Measurements from ENCODE around the gene AIMP2.
"Not testable (repeated sequence)": the region's sequence is repeated elsewhere in the genome, so short reads cannot be mapped to it uniquely, and the experiment has no call there.

The AIMP2 gene

GRCh38 chr7:6008668-6009611 is at the start of gene AIMP2, which contains the start of gene PMS2:
AIMP2 (plus strand) TSS chr7:6009272; CDS start chr7:6009364, 92 bp downstream.
PMS2 (minus strand) TSS chr7:6009049; CDS start chr7:6009019, 30 bp downstream.
- Histone ChIP-seq H3K9me3 (ENCODE audit: control insufficient read depth, insufficient read depth, low read length) (no peaks in the 10 kb centered on the region), H3K36me3 (ENCODE audit: control insufficient read depth, insufficient read depth, low read length) (peaks cover 9% of the 10 kb centered on the region), H3K4me3 (ENCODE audit: low read depth, low read length) (peak within 1 kb of the TSS; percentile 85), H3K4me1 (ENCODE audit: control insufficient read depth, insufficient read depth, low read length) (no peaks in the 10 kb centered on the region), H3K27me3 (ENCODE audit: control insufficient read depth, insufficient read depth, low read length) (no peaks in the 10 kb centered on the region), H3K9ac (ENCODE audit: low read depth, low read length) (peak within 1 kb of the TSS; percentile 91)

- not testable (repeated sequence) for H3K9me3 ChIP-seq (ENCODE audit: control insufficient read depth, insufficient read depth, low read length); H3K9ac ChIP-seq (ENCODE audit: low read depth, low read length); H3K4me3 ChIP-seq (ENCODE audit: low read depth, low read length); H3K27me3 ChIP-seq (ENCODE audit: control insufficient read depth, insufficient read depth, low read length); H3K36me3 ChIP-seq (ENCODE audit: control insufficient read depth, insufficient read depth, low read length); H3K4me1 ChIP-seq (ENCODE audit: control insufficient read depth, insufficient read depth, low read length)
Measured at GRCh38 chr7:5963205-5963604, 45.9 kb upstream of the AIMP2 start.

DNA sequence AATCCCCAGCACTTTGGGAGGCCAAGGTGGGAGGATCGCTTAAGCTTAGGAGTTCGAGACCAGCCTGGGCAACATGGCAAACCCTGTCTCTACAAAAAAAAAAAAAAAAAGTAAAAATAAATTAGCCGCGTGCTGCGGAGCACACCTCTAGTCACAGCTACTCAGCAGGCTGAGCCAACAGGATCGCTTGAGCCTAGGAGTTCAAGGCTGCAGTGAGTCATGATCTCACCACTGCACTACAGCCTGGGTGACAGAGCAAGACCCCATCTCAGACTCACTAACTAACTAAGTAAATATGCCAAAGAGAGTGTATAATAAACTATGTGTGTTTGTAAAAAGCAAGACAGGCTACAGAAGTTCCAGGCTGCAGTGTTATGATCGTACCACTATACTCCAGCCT is 45.3 kb upstream of the AIMP2 start:
- H3K4me1 ChIP-seq (ENCODE audit: control insufficient read depth, insufficient read depth, low read length); H3K9me3 ChIP-seq (ENCODE audit: control insufficient read depth, insufficient read depth, low read length); H3K4me3 ChIP-seq (ENCODE audit: low read depth, low read length); H3K9ac ChIP-seq (ENCODE audit: low read depth, low read length); H3K27me3 ChIP-seq (ENCODE audit: control insufficient read depth, insufficient read depth, low read length); H3K36me3 ChIP-seq (ENCODE audit: control insufficient read depth, insufficient read depth, low read length): not testable (repeated sequence)

DNA sequence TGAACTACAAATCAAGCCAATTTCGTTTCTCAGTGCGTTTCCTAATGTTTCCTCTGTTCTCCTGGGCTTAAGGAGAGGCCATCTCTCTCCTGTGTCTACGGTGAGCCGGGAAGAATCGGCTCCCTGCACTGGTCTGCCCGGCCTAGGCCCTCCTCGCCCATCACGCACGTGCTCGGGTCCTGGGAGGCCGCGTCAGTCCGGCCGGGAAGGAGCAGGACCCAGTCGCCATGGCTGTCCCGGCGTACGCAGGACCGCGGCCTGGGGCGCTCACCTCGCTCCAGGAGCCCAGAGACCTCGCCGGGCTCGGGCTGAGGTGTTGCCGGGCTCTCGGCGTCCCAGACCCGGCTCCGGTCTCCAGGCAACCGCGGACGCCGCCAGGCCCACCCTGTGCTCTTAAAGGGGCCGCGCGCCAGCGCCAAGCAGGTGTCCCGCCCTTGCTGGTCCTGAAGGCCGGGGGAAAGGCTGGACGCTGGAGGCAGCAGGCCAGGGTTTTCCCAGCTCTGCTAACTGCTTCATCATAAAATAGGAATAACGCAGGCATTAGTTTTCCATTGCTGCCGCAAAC is 38.6 kb upstream of the AIMP2 start, which contains the start of gene RSPH10B:
Gene RSPH10B, minus strand, starts transcription at position 343 of the 565 bp plus-strand sequence. CDS start 3,573 bp downstream, outside the sequence.
- H3K9ac ChIP-seq (ENCODE audit: low read depth, low read length); H3K4me3 ChIP-seq (ENCODE audit: low read depth, low read length); H3K36me3 ChIP-seq (ENCODE audit: control insufficient read depth, insufficient read depth, low read length); H3K4me1 ChIP-seq (ENCODE audit: control insufficient read depth, insufficient read depth, low read length); H3K27me3 ChIP-seq (ENCODE audit: control insufficient read depth, insufficient read depth, low read length); H3K9me3 ChIP-seq (ENCODE audit: control insufficient read depth, insufficient read depth, low read length): not testable (repeated sequence)

DNA sequence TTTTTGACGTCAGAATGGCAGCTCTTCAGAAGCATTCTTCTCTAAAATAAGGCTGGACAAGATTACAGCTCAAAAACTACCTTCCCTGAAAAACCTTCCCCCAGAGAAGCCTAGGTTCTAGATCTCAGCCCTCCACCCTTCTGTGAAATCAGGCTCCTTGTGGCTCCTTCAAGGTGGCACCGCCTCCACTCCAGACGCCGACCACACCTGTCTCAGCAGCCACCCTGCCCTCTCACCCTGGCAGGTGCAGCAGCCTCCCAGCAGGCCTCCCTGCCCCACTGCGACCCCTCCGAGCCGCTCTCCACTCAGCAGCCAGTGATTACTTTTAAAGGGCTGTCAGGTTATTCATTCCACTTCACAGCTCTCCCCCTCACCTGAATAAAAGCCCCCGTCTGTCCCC is 35.5 kb upstream of the AIMP2 start:
- not testable (repeated sequence) for H3K9ac ChIP-seq (ENCODE audit: low read depth, low read length); H3K36me3 ChIP-seq (ENCODE audit: control insufficient read depth, insufficient read depth, low read length); H3K4me1 ChIP-seq (ENCODE audit: control insufficient read depth, insufficient read depth, low read length); H3K9me3 ChIP-seq (ENCODE audit: control insufficient read depth, insufficient read depth, low read length); H3K27me3 ChIP-seq (ENCODE audit: control insufficient read depth, insufficient read depth, low read length); H3K4me3 ChIP-seq (ENCODE audit: low read depth, low read length)

GRCh38 chr7:5979680-5980314 is 29.3 kb upstream of the AIMP2 start:
- H3K4me3 ChIP-seq (ENCODE audit: low read depth, low read length); H3K9me3 ChIP-seq (ENCODE audit: control insufficient read depth, insufficient read depth, low read length): not testable (repeated sequence)

GRCh38 chr7:5987061-5987460 is 22.0 kb upstream of the AIMP2 start:
- not testable (repeated sequence) for H3K9me3 ChIP-seq (ENCODE audit: control insufficient read depth, insufficient read depth, low read length); H3K27me3 ChIP-seq (ENCODE audit: control insufficient read depth, insufficient read depth, low read length); H3K4me3 ChIP-seq (ENCODE audit: low read depth, low read length); H3K9ac ChIP-seq (ENCODE audit: low read depth, low read length); H3K36me3 ChIP-seq (ENCODE audit: control insufficient read depth, insufficient read depth, low read length); H3K4me1 ChIP-seq (ENCODE audit: control insufficient read depth, insufficient read depth, low read length)

More at GRCh38 chr7:5979680-5980314, 29.3 kb upstream of the AIMP2 start:
- H3K9ac ChIP-seq (ENCODE audit: low read depth, low read length); H3K27me3 ChIP-seq (ENCODE audit: control insufficient read depth, insufficient read depth, low read length); H3K4me1 ChIP-seq (ENCODE audit: control insufficient read depth, insufficient read depth, low read length); H3K36me3 ChIP-seq (ENCODE audit: control insufficient read depth, insufficient read depth, low read length): not testable (repeated sequence)

GRCh38 chr7:5997210-5997808 is 11.8 kb upstream of the AIMP2 start:
- no peak overlapping the region for H3K9ac ChIP-seq (ENCODE audit: low read depth, low read length)

GRCh38 chr7:6007386-6007785 is 1.7 kb upstream of the AIMP2 start:
- Histone ChIP-seq H3K4me1 (ENCODE audit: control insufficient read depth, insufficient read depth, low read length) (no peaks in the 10 kb centered on the region), H3K27me3 (ENCODE audit: control insufficient read depth, insufficient read depth, low read length) (no peaks in the 10 kb centered on the region), H3K9ac (ENCODE audit: low read depth, low read length) (no peak overlapping the region), H3K9me3 (ENCODE audit: control insufficient read depth, insufficient read depth, low read length) (no peaks in the 10 kb centered on the region), H3K4me3 (ENCODE audit: low read depth, low read length) (no peak overlapping the region), H3K36me3 (ENCODE audit: control insufficient read depth, insufficient read depth, low read length) (peaks cover 6% of the 10 kb centered on the region)

More at GRCh38 chr7:5997210-5997808, 11.8 kb upstream of the AIMP2 start:
- Histone ChIP-seq H3K9me3 (ENCODE audit: control insufficient read depth, insufficient read depth, low read length) (no peaks in the 10 kb centered on the region), H3K36me3 (ENCODE audit: control insufficient read depth, insufficient read depth, low read length) (peaks cover 7% of the 10 kb centered on the region), H3K27me3 (ENCODE audit: control insufficient read depth, insufficient read depth, low read length) (no peaks in the 10 kb centered on the region), H3K4me1 (ENCODE audit: control insufficient read depth, insufficient read depth, low read length) (no peaks in the 10 kb centered on the region), H3K4me3 (ENCODE audit: low read depth, low read length) (no peak overlapping the region)

DNA sequence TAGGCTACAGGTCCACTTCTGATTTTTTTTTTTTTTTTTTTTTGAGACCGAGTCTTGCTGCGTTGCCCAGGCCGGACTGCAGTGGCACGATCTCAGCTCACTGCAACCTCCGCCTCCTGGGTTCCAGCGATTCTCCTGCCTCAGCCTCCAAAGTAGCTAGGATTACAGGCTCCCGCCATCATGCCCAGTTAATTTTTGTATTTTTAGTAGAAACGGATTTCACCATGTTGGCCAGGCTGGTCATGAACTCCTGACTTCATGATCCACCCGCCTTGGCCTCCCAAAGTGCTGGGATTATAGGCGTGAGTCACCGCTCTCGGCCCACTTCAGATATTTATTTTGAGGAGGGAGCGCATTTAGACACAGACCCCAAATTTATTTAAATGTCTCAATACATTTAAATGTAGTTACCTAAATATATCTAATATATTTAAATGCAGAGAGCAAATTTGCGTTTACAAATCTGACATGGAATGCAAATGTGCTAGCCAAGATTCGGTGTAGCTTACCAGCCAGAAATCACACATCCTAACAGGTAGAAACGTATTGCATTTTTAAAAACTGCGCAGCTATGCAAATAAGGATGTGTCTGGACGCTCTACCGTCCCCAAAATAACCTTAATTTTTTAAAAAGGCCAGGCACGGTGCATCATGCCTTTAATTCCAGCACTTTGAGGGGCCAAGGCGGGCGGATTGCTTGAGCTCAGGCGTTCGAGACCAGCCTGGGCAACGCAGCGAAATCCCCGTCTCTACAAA is 1.1 kb upstream of the AIMP2 start:
- Histone ChIP-seq H3K4me3 (ENCODE audit: low read depth, low read length) (peak overlapping the region; percentile 85), H3K9ac (ENCODE audit: low read depth, low read length) (peak overlapping the region; percentile 91)
- H3K9me3 ChIP-seq (ENCODE audit: control insufficient read depth, insufficient read depth, low read length); H3K36me3 ChIP-seq (ENCODE audit: control insufficient read depth, insufficient read depth, low read length); H3K27me3 ChIP-seq (ENCODE audit: control insufficient read depth, insufficient read depth, low read length); H3K4me1 ChIP-seq (ENCODE audit: control insufficient read depth, insufficient read depth, low read length): not testable (repeated sequence)

DNA sequence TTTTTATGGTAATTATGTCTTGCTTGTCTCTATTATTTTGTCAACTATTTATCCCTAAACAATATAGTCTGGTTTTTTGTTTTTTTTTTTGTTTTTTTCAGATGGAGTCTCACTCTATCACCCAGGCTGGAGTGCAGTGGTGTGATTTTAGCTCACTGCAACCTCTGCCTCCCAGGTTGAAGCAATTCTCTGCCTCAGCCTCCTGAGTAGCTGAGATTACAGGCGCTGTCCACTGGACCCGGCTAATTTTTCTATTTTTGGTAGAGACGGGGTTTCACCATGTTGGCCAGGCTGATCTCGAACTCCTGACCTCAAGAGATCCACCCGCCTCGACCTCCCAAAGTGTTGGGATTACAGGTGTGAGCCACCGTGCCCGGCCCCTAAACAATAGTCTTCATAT is 1.3 kb downstream of the AIMP2 start:
- peak overlapping the region; percentile 85 for H3K4me3 ChIP-seq (ENCODE audit: low read depth, low read length)
- H3K36me3 ChIP-seq (ENCODE audit: control insufficient read depth, insufficient read depth, low read length); H3K9me3 ChIP-seq (ENCODE audit: control insufficient read depth, insufficient read depth, low read length); H3K4me1 ChIP-seq (ENCODE audit: control insufficient read depth, insufficient read depth, low read length); H3K9ac ChIP-seq (ENCODE audit: low read depth, low read length); H3K27me3 ChIP-seq (ENCODE audit: control insufficient read depth, insufficient read depth, low read length): not testable (repeated sequence)
